ENCODE data around the gene RAD18. TPM values are rescaled to one million over a fixed set of nuclear protein-coding genes. Genes with fewer than 3 reads are reported as not detected.
A peak's percentile ranks its signal among the peaks of the same experiment; 100 is the strongest.

The RAD18 gene
- total RNA-seq, result 10 to 100 TPM; 44.5 to 45.4 TPM

- Mint-ChIP-seq H3K4me1 (ENCODE audit: low read depth) (peaks cover 35% of the 10 kb centered on the region), H3K27ac (peak within 1 kb of the TSS; percentile 94), H3K9me3 (no peaks in the 10 kb centered on the region), H3K27me3 (ENCODE audit: low read depth) (no peaks in the 10 kb centered on the region), H3K4me3 (peak within 1 kb of the TSS; percentile 97), H3K36me3 (ENCODE audit: low read depth) (peaks cover 20% of the 10 kb centered on the region)
- CTCF ChIA-PET, result interaction anchor here (1.3 kb wide), 2 partner anchors 24 to 338 kb away, joined by 3 to 6 read pairs; no protein-coding TSS in a partner anchor
- intact Hi-C loops (cut with micrococcal nuclease), result loop anchor here (1.0 to 5.0 kb wide), 5 partner anchors 194 to 768 kb away; partner anchors contain the start of genes BRPF1, MTMR14, OXTR and SETD5
- peak; percentile 95 for DNase-seq
Observed at GRCh38 chr3:8963137-8963853, at the start of gene RAD18. TSS of gene RAD18 (minus strand) at chr3:8963472. CDS start at chr3:8963385, 87 bp downstream.

- no peak overlapping the region for H3K27ac Mint-ChIP-seq
- H3K4me1 Mint-ChIP-seq (ENCODE audit: low read depth), result peaks cover 14% of the 10 kb centered on the region
- H3K36me3 Mint-ChIP-seq (ENCODE audit: low read depth), result no peaks in the 10 kb centered on the region
- DNase-seq, result peak; percentile 18
- CTCF ChIA-PET, result interaction anchor here (1.0 to 2.6 kb wide), 2 partner anchors 8 to 25 kb away, joined by 3 to 16 read pairs; no protein-coding TSS in a partner anchor
- H3K27me3 Mint-ChIP-seq (ENCODE audit: low read depth), result no peaks in the 10 kb centered on the region
- no peaks in the 10 kb centered on the region for H3K9me3 Mint-ChIP-seq
- intact Hi-C loops (cut with micrococcal nuclease), result no loop called here
- no peak overlapping the region for H3K4me3 Mint-ChIP-seq
Observed at GRCh38 chr3:9012521-9012920, 49.2 kb upstream of the RAD18 start.

- Mint-ChIP-seq H3K4me3 (no peak overlapping the region), H3K27ac (no peak overlapping the region), H3K4me1 (ENCODE audit: low read depth) (peaks cover 14% of the 10 kb centered on the region), H3K9me3 (no peaks in the 10 kb centered on the region), H3K36me3 (ENCODE audit: low read depth) (no peaks in the 10 kb centered on the region), H3K27me3 (ENCODE audit: low read depth) (no peaks in the 10 kb centered on the region)
- intact Hi-C loops (cut with micrococcal nuclease), result no loop called here
- CTCF ChIA-PET, result interaction anchor here (1.0 to 1.8 kb wide), 2 partner anchors 22 to 292 kb away, joined by 4 read pairs; no protein-coding TSS in a partner anchor
- no peak for DNase-seq
Observed at GRCh38 chr3:9009976-9010545, 46.8 kb upstream of the RAD18 start.

GRCh38 chr3:9008550-9009255, 45.4 kb upstream of the RAD18 start:
- Mint-ChIP-seq H3K36me3 (ENCODE audit: low read depth) (no peaks in the 10 kb centered on the region), H3K27me3 (ENCODE audit: low read depth) (no peaks in the 10 kb centered on the region), H3K9me3 (no peaks in the 10 kb centered on the region), H3K4me1 (ENCODE audit: low read depth) (peaks cover 14% of the 10 kb centered on the region), H3K27ac (no peak overlapping the region), H3K4me3 (no peak overlapping the region)
- CTCF ChIA-PET, result no interaction called here
- DNase-seq, result no peak
- intact Hi-C loops (cut with micrococcal nuclease), result no loop called here

GRCh38 chr3:9007928-9008327, 44.7 kb upstream of the RAD18 start:
- no peaks in the 10 kb centered on the region for H3K36me3 Mint-ChIP-seq (ENCODE audit: low read depth)
- intact Hi-C loops (cut with micrococcal nuclease), result no loop called here
- H3K4me3 Mint-ChIP-seq, result no peak overlapping the region
- H3K27ac Mint-ChIP-seq, result no peak overlapping the region
- CTCF ChIA-PET, result no interaction called here
- H3K4me1 Mint-ChIP-seq (ENCODE audit: low read depth), result peaks cover 14% of the 10 kb centered on the region
- DNase-seq, result no peak
- H3K27me3 Mint-ChIP-seq (ENCODE audit: low read depth), result no peaks in the 10 kb centered on the region
- no peaks in the 10 kb centered on the region for H3K9me3 Mint-ChIP-seq

- Mint-ChIP-seq H3K27ac (no peak overlapping the region), H3K36me3 (ENCODE audit: low read depth) (no peaks in the 10 kb centered on the region), H3K27me3 (ENCODE audit: low read depth) (no peaks in the 10 kb centered on the region), H3K9me3 (no peaks in the 10 kb centered on the region), H3K4me1 (ENCODE audit: low read depth) (peaks cover 8% of the 10 kb centered on the region), H3K4me3 (no peak overlapping the region)
- DNase-seq, result no peak
- intact Hi-C loops (cut with micrococcal nuclease), result no loop called here
- CTCF ChIA-PET, result no interaction called here
Observed at GRCh38 chr3:9007213-9007612, 43.9 kb upstream of the RAD18 start.

- no peak for DNase-seq
- Mint-ChIP-seq H3K9me3 (no peaks in the 10 kb centered on the region), H3K4me3 (no peak overlapping the region), H3K4me1 (ENCODE audit: low read depth) (no peaks in the 10 kb centered on the region), H3K27me3 (ENCODE audit: low read depth) (no peaks in the 10 kb centered on the region), H3K36me3 (ENCODE audit: low read depth) (no peaks in the 10 kb centered on the region), H3K27ac (no peak overlapping the region)
- CTCF ChIA-PET, result interaction anchor here (1.3 kb wide), 1 partner anchor 12 kb away, joined by 4 read pairs; no protein-coding TSS in a partner anchor
- intact Hi-C loops (cut with micrococcal nuclease), result no loop called here
Observed at GRCh38 chr3:9000041-9000440, 36.8 kb upstream of the RAD18 start.

- intact Hi-C loops (cut with micrococcal nuclease), result no loop called here
- no peak for DNase-seq
- Mint-ChIP-seq H3K36me3 (ENCODE audit: low read depth) (no peaks in the 10 kb centered on the region), H3K9me3 (no peaks in the 10 kb centered on the region), H3K27ac (no peak overlapping the region), H3K4me1 (ENCODE audit: low read depth) (no peaks in the 10 kb centered on the region), H3K4me3 (no peak overlapping the region), H3K27me3 (ENCODE audit: low read depth) (no peaks in the 10 kb centered on the region)
- CTCF ChIA-PET, result interaction anchor here (1.4 kb wide), 2 partner anchors 9 to 306 kb away, joined by 3 to 7 read pairs; no protein-coding TSS in a partner anchor
Observed at GRCh38 chr3:8997151-8997550, 33.9 kb upstream of the RAD18 start.

GRCh38 chr3:8996681-8997121, 33.4 kb upstream of the RAD18 start:
- CTCF ChIA-PET, result interaction anchor here (1.4 kb wide), 1 partner anchor 9 kb away, joined by 7 read pairs; no protein-coding TSS in a partner anchor
- no peak for DNase-seq
- intact Hi-C loops (cut with micrococcal nuclease), result no loop called here
- H3K4me3 Mint-ChIP-seq, result no peak overlapping the region
- H3K27ac Mint-ChIP-seq, result no peak overlapping the region
- no peaks in the 10 kb centered on the region for H3K9me3 Mint-ChIP-seq
- no peaks in the 10 kb centered on the region for H3K36me3 Mint-ChIP-seq (ENCODE audit: low read depth)
- H3K27me3 Mint-ChIP-seq (ENCODE audit: low read depth), result no peaks in the 10 kb centered on the region
- H3K4me1 Mint-ChIP-seq (ENCODE audit: low read depth), result no peaks in the 10 kb centered on the region

- no peak for DNase-seq
- H3K36me3 Mint-ChIP-seq (ENCODE audit: low read depth), result no peaks in the 10 kb centered on the region
Observed at GRCh38 chr3:8996216-8996615, 32.9 kb upstream of the RAD18 start.

GRCh38 chr3:8994226-8994625, 31.0 kb upstream of the RAD18 start:
- CTCF ChIA-PET, result interaction anchor here (0.6 to 2.4 kb wide), 7 partner anchors 17 to 317 kb away, joined by 3 to 6 read pairs (median 3); partner anchors contain the start of gene SRGAP3
- Mint-ChIP-seq H3K27ac (no peak overlapping the region), H3K4me3 (no peak overlapping the region), H3K9me3 (no peaks in the 10 kb centered on the region), H3K4me1 (ENCODE audit: low read depth) (no peaks in the 10 kb centered on the region), H3K36me3 (ENCODE audit: low read depth) (no peaks in the 10 kb centered on the region), H3K27me3 (ENCODE audit: low read depth) (no peaks in the 10 kb centered on the region)
- no peak for DNase-seq
- intact Hi-C loops (cut with micrococcal nuclease), result no loop called here

More at GRCh38 chr3:8996216-8996615, 32.9 kb upstream of the RAD18 start:
- CTCF ChIA-PET, result interaction anchor here (0.7 to 1.4 kb wide), 2 partner anchors 9 to 141 kb away, joined by 3 to 7 read pairs; no protein-coding TSS in a partner anchor
- no peaks in the 10 kb centered on the region for H3K9me3 Mint-ChIP-seq
- H3K4me3 Mint-ChIP-seq, result no peak overlapping the region
- H3K4me1 Mint-ChIP-seq (ENCODE audit: low read depth), result no peaks in the 10 kb centered on the region
- intact Hi-C loops (cut with micrococcal nuclease), result no loop called here
- H3K27ac Mint-ChIP-seq, result no peak overlapping the region
- H3K27me3 Mint-ChIP-seq (ENCODE audit: low read depth), result no peaks in the 10 kb centered on the region

- no peaks in the 10 kb centered on the region for H3K36me3 Mint-ChIP-seq (ENCODE audit: low read depth)
- no peaks in the 10 kb centered on the region for H3K9me3 Mint-ChIP-seq
- intact Hi-C loops (cut with micrococcal nuclease), result no loop called here
- no peaks in the 10 kb centered on the region for H3K4me1 Mint-ChIP-seq (ENCODE audit: low read depth)
- H3K27ac Mint-ChIP-seq, result no peak overlapping the region
- DNase-seq, result no peak
- CTCF ChIA-PET, result interaction anchor here (1.0 to 2.4 kb wide), 3 partner anchors 16 to 309 kb away, joined by 3 to 6 read pairs (median 4); partner anchors contain the start of gene SRGAP3
- H3K4me3 Mint-ChIP-seq, result no peak overlapping the region
- H3K27me3 Mint-ChIP-seq (ENCODE audit: low read depth), result no peaks in the 10 kb centered on the region
Observed at GRCh38 chr3:8993331-8993730, 30.1 kb upstream of the RAD18 start.

Measured in activated naive CD4-positive, alpha-beta T cell treated with anti-CD3 and anti-CD28 coated beads for 36 hours (primary cell).